Measurements from ENCODE around the gene SLC25A13.
A peak's percentile ranks its signal among the peaks of the same experiment; 100 is the strongest.

SLC25A13 gene

DNA sequence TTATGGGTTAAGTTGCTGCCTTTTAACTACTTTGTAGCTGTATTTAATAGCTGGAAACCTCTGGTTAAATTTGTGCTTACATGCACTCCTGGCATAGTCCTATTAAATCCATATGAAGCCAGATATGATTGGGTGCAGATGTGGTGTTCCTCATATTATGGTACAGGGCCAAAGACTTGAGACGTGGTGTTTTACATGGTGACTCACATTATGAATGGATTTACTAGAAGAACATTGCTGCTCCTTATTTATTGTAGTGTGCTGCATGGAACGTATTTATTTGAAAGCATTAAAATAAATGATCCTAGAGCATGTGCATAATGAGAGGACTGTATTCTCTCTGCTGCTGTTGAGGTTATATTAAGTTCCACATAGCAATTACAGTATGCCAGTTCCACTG, 224.1 kb downstream of the SLC25A13 start:
- no peaks in the 10 kb centered on the region for H3K27me3 ChIP-seq (ENCODE audit: control insufficient read depth in 2 of 2, insufficient read depth in 2 of 2, low read length in 2 of 2)
- no peaks in the 10 kb centered on the region for H3K4me1 ChIP-seq (ENCODE audit: control insufficient read depth in 2 of 2, insufficient read depth in 2 of 2, low read length in 2 of 2)
- H3K36me3 ChIP-seq (ENCODE audit: control insufficient read depth in 2 of 2, insufficient read depth in 2 of 2, low read length in 2 of 2) = no peaks in the 10 kb centered on the region
- H3K9ac ChIP-seq (ENCODE audit: low read depth in 1 of 2, low read length in 2 of 2) = no peak overlapping the region
- H3K9me3 ChIP-seq (ENCODE audit: control insufficient read depth in 2 of 2, low read length in 2 of 2) = no peaks in the 10 kb centered on the region
- no peak overlapping the region for H3K27ac ChIP-seq (ENCODE audit: low read depth in 2 of 2, low read length in 2 of 2)
- no peak overlapping the region for H3K4me3 ChIP-seq (ENCODE audit: low read length in 2 of 2)

DNA sequence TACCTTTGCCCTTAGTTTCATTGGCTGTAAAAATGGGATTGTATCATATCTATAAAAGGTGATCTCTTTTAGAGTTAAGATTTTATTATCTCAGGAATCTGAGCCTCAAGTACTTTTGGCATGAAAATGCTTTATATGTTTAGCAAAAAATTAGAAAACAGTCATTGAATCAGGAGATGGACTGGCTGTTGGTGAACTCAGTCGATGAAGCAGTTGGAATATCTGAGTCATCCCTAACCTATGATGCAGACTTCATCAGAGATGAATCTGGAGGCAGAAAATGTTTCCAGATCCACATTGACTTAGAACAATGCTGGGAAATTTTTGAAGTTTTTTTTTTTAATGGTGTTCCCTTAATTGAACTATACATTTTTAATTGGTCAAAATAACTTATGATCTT, 228.5 kb downstream of the SLC25A13 start:
- Histone ChIP-seq H3K9me3 (ENCODE audit: control insufficient read depth in 2 of 2, low read length in 2 of 2) (no peaks in the 10 kb centered on the region), H3K4me3 (ENCODE audit: low read length in 2 of 2) (no peak overlapping the region), H3K27ac (ENCODE audit: low read depth in 2 of 2, low read length in 2 of 2) (no peak overlapping the region), H3K27me3 (ENCODE audit: control insufficient read depth in 2 of 2, insufficient read depth in 2 of 2, low read length in 2 of 2) (no peaks in the 10 kb centered on the region), H3K9ac (ENCODE audit: low read depth in 1 of 2, low read length in 2 of 2) (no peak overlapping the region), H3K36me3 (ENCODE audit: control insufficient read depth in 2 of 2, insufficient read depth in 2 of 2, low read length in 2 of 2) (no peaks in the 10 kb centered on the region), H3K4me1 (ENCODE audit: control insufficient read depth in 2 of 2, insufficient read depth in 2 of 2, low read length in 2 of 2) (peaks cover 0 to 2% of the 10 kb centered on the region in 2 donors)

DNA sequence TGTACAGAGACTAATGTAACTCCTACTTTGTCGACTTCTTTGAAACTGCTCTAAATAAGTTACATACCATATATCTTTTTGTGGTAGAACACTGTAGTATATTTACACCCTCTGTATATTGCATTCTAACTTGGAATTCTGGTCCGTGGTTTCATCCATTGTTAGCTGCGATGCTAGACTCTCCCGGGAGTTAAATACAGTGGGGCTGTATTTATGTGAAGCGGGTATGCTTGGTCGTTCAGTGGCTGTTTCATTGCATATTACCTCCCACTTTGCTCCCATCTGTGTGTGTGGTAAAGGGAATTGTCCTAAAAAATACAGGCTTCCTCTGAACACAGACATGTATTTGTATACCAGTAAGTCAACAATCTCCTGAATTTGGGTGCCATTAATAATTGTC, 231.1 kb downstream of the SLC25A13 start:
- Histone ChIP-seq H3K27me3 (ENCODE audit: control insufficient read depth in 2 of 2, insufficient read depth in 2 of 2, low read length in 2 of 2) (no peaks in the 10 kb centered on the region), H3K9ac (ENCODE audit: low read depth in 1 of 2, low read length in 2 of 2) (no peak overlapping the region), H3K4me1 (ENCODE audit: control insufficient read depth in 2 of 2, insufficient read depth in 2 of 2, low read length in 2 of 2) (peaks cover 0 to 2% of the 10 kb centered on the region in 2 donors), H3K27ac (ENCODE audit: low read depth in 2 of 2, low read length in 2 of 2) (no peak overlapping the region), H3K4me3 (ENCODE audit: low read length in 2 of 2) (no peak overlapping the region), H3K36me3 (ENCODE audit: control insufficient read depth in 2 of 2, insufficient read depth in 2 of 2, low read length in 2 of 2) (no peaks in the 10 kb centered on the region), H3K9me3 (ENCODE audit: control insufficient read depth in 2 of 2, low read length in 2 of 2) (no peaks in the 10 kb centered on the region)

DNA sequence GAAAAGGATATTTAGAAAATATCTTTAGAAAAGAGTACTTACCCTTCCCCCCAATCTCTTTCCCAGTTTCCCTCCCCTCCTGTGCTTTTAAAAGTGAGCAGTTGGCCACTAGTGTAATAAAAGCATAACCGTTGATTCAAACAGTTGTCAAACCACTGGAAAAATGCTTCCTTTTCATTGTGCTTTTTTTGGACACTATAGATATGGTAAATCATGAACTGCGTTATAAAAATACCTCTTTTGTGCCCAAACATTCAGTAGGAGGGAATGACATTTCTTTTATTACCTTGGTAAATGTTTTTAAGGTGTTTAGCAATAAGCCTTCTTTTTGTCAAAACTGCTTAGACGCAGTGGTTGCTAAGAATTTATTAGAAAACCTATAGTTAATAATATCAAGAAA, 232.4 kb downstream of the SLC25A13 start:
- H3K9me3 ChIP-seq (ENCODE audit: control insufficient read depth in 2 of 2, low read length in 2 of 2) = no peaks in the 10 kb centered on the region
- no peak overlapping the region for H3K9ac ChIP-seq (ENCODE audit: low read depth in 1 of 2, low read length in 2 of 2)
- no peak overlapping the region for H3K27ac ChIP-seq (ENCODE audit: low read depth in 2 of 2, low read length in 2 of 2)
- no peaks in the 10 kb centered on the region for H3K36me3 ChIP-seq (ENCODE audit: control insufficient read depth in 2 of 2, insufficient read depth in 2 of 2, low read length in 2 of 2)
- H3K4me1 ChIP-seq (ENCODE audit: control insufficient read depth in 2 of 2, insufficient read depth in 2 of 2, low read length in 2 of 2) = peaks cover 0 to 2% of the 10 kb centered on the region in 2 donors
- no peak overlapping the region for H3K4me3 ChIP-seq (ENCODE audit: low read length in 2 of 2)
- no peaks in the 10 kb centered on the region for H3K27me3 ChIP-seq (ENCODE audit: control insufficient read depth in 2 of 2, insufficient read depth in 2 of 2, low read length in 2 of 2)

DNA sequence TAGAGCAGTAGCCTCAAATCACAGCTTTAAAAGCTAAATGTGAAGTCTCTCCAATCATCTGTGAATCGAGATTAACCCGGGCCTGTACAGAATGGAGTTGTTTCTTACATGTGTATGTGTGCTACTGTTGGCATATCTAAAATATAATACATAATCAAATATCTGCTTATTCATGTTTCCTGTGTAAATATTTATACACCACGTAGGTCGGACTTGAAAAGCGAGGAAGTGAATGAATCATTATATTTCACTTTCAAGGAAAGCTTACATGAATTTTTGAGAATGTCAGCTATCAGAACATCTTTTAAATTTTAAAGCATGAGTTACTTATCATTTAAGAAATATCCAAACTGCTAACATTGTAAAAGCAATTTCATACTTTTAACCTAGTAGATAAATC, 233.3 kb downstream of the SLC25A13 start:
- Histone ChIP-seq H3K9ac (ENCODE audit: low read depth in 1 of 2, low read length in 2 of 2) (no peak overlapping the region), H3K4me1 (ENCODE audit: control insufficient read depth in 2 of 2, insufficient read depth in 2 of 2, low read length in 2 of 2) (peaks cover 0 to 2% of the 10 kb centered on the region in 2 donors), H3K27me3 (ENCODE audit: control insufficient read depth in 2 of 2, insufficient read depth in 2 of 2, low read length in 2 of 2) (no peaks in the 10 kb centered on the region), H3K9me3 (ENCODE audit: control insufficient read depth in 2 of 2, low read length in 2 of 2) (no peaks in the 10 kb centered on the region), H3K27ac (ENCODE audit: low read depth in 2 of 2, low read length in 2 of 2) (no peak overlapping the region), H3K36me3 (ENCODE audit: control insufficient read depth in 2 of 2, insufficient read depth in 2 of 2, low read length in 2 of 2) (no peaks in the 10 kb centered on the region), H3K4me3 (ENCODE audit: low read length in 2 of 2) (no peak overlapping the region)

- Histone ChIP-seq H3K9me3 (ENCODE audit: control insufficient read depth in 2 of 2, low read length in 2 of 2) (no peaks in the 10 kb centered on the region), H3K36me3 (ENCODE audit: control insufficient read depth in 2 of 2, insufficient read depth in 2 of 2, low read length in 2 of 2) (no peaks in the 10 kb centered on the region), H3K27ac (ENCODE audit: low read depth in 2 of 2, low read length in 2 of 2) (no peak overlapping the region), H3K4me3 (ENCODE audit: low read length in 2 of 2) (no peak overlapping the region), H3K27me3 (ENCODE audit: control insufficient read depth in 2 of 2, insufficient read depth in 2 of 2, low read length in 2 of 2) (no peaks in the 10 kb centered on the region), H3K9ac (ENCODE audit: low read depth in 1 of 2, low read length in 2 of 2) (no peak overlapping the region), H3K4me1 (ENCODE audit: control insufficient read depth in 2 of 2, insufficient read depth in 2 of 2, low read length in 2 of 2) (no peaks in the 10 kb centered on the region)
Measured at GRCh38 chr7:96085953-96086352, 235.9 kb downstream of the SLC25A13 start.

- Histone ChIP-seq H3K4me1 (ENCODE audit: control insufficient read depth in 2 of 2, insufficient read depth in 2 of 2, low read length in 2 of 2) (no peaks in the 10 kb centered on the region), H3K27me3 (ENCODE audit: control insufficient read depth in 2 of 2, insufficient read depth in 2 of 2, low read length in 2 of 2) (no peaks in the 10 kb centered on the region), H3K4me3 (ENCODE audit: low read length in 2 of 2) (no peak overlapping the region), H3K27ac (ENCODE audit: low read depth in 2 of 2, low read length in 2 of 2) (no peak overlapping the region), H3K9ac (ENCODE audit: low read depth in 1 of 2, low read length in 2 of 2) (no peak overlapping the region), H3K36me3 (ENCODE audit: control insufficient read depth in 2 of 2, insufficient read depth in 2 of 2, low read length in 2 of 2) (no peaks in the 10 kb centered on the region), H3K9me3 (ENCODE audit: control insufficient read depth in 2 of 2, low read length in 2 of 2) (no peaks in the 10 kb centered on the region)
Measured at GRCh38 chr7:96084881-96085553, 236.9 kb downstream of the SLC25A13 start.

GRCh38 chr7:96080027-96080426, 241.9 kb downstream of the SLC25A13 start:
- Histone ChIP-seq H3K36me3 (ENCODE audit: control insufficient read depth in 2 of 2, insufficient read depth in 2 of 2, low read length in 2 of 2) (no peaks in the 10 kb centered on the region), H3K4me1 (ENCODE audit: control insufficient read depth in 2 of 2, insufficient read depth in 2 of 2, low read length in 2 of 2) (peaks cover 3 to 5% of the 10 kb centered on the region in 2 donors), H3K4me3 (ENCODE audit: low read length in 2 of 2) (no peak overlapping the region), H3K27me3 (ENCODE audit: control insufficient read depth in 2 of 2, insufficient read depth in 2 of 2, low read length in 2 of 2) (peaks cover 7 to 16% of the 10 kb centered on the region in 2 donors), H3K27ac (ENCODE audit: low read depth in 2 of 2, low read length in 2 of 2) (no peak overlapping the region), H3K9ac (ENCODE audit: low read depth in 1 of 2, low read length in 2 of 2) (no peak overlapping the region), H3K9me3 (ENCODE audit: control insufficient read depth in 2 of 2, low read length in 2 of 2) (no peaks in the 10 kb centered on the region)

- Histone ChIP-seq H3K4me3 (ENCODE audit: low read length in 2 of 2) (peak overlapping the region; percentile 66 to 67), H3K9ac (ENCODE audit: low read depth in 1 of 2, low read length in 2 of 2) (no peak overlapping the region), H3K36me3 (ENCODE audit: control insufficient read depth in 2 of 2, insufficient read depth in 2 of 2, low read length in 2 of 2) (no peaks in the 10 kb centered on the region), H3K9me3 (ENCODE audit: control insufficient read depth in 2 of 2, low read length in 2 of 2) (no peaks in the 10 kb centered on the region), H3K4me1 (ENCODE audit: control insufficient read depth in 2 of 2, insufficient read depth in 2 of 2, low read length in 2 of 2) (peaks cover 3 to 5% of the 10 kb centered on the region in 2 donors), H3K27ac (ENCODE audit: low read depth in 2 of 2, low read length in 2 of 2) (no peak overlapping the region), H3K27me3 (ENCODE audit: control insufficient read depth in 2 of 2, insufficient read depth in 2 of 2, low read length in 2 of 2) (peaks cover 7 to 16% of the 10 kb centered on the region in 2 donors)
Measured at GRCh38 chr7:96076350-96076707, 245.6 kb downstream of the SLC25A13 start.

DNA sequence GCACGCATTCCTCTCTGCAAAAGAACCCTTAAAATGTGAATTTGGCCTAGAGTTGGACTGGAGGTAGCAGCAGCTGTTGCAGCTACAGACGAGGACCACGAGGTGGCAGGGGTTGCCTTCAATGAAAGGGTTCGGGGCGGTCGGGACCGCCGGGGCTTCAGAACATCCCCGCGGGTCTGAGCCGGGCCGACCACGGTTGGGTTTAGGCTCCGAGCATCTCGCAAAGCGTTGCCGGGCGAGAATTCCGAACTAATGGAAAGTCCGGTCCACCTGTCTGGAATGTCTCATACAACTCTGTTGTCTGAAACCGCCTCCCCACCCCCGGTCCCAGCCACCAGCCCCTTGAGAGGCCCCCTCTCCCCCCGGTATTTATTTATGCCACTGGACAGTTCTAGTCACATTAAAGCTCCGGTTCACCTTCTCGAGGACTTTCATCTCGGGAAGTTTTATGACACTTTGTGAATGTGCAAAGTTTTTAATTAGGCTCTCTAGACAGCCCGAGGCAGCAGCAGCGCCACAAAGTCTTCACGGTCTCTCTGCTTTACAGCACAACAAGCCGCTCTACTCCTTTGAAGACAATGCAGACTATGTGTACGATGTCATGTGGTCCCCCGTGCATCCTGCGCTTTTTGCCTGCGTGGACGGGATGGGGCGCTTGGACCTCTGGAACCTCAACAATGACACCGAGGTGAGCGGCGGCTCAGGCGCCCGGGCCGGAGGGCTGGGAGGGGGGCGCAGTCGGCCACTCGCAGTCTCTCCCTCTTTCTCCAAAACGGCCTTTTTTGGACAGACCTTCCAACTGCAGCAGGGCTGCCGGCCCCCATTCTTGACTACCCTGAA, 246.2 kb downstream of the SLC25A13 start:
- Histone ChIP-seq H3K9ac (ENCODE audit: low read depth in 1 of 2, low read length in 2 of 2) (peak overlapping the region in 1 of 2 donors; percentile 1), H3K36me3 (ENCODE audit: control insufficient read depth in 2 of 2, insufficient read depth in 2 of 2, low read length in 2 of 2) (no peaks in the 10 kb centered on the region), H3K4me3 (ENCODE audit: low read length in 2 of 2) (peak overlapping the region; percentile 66 to 67), H3K27ac (ENCODE audit: low read depth in 2 of 2, low read length in 2 of 2) (no peak overlapping the region), H3K4me1 (ENCODE audit: control insufficient read depth in 2 of 2, insufficient read depth in 2 of 2, low read length in 2 of 2) (peaks cover 3 to 5% of the 10 kb centered on the region in 2 donors), H3K27me3 (ENCODE audit: control insufficient read depth in 2 of 2, insufficient read depth in 2 of 2, low read length in 2 of 2) (peaks cover 7 to 16% of the 10 kb centered on the region in 2 donors), H3K9me3 (ENCODE audit: control insufficient read depth in 2 of 2, low read length in 2 of 2) (no peaks in the 10 kb centered on the region)
